HG02610 (cell line): Measurements from ENCODE around the gene CAP2.
A peak's percentile ranks its signal among the peaks of the same experiment; 100 is the strongest.
"Not testable (repeated sequence)": the region's sequence is repeated elsewhere in the genome, so short reads cannot be mapped to it uniquely, and the experiment has no call there.

Source experiments
- ATAC-seq: cut with Tn5 transposase; IDR thresholded peaks from one replicate; pipeline ENCODE4 v1.9.1; 2021; ENCODE audit warnings: mild to moderate bottlenecking, moderate library complexity; ENCODE audit not compliant: unreplicated experiment

The CAP2 gene

GRCh38 chr6:17501442-17501841, 108.0 kb downstream of the CAP2 start:
- no peak for ATAC-seq

- ATAC-seq, result no peak
Measured at GRCh38 chr6:17501982-17502704, 108.7 kb downstream of the CAP2 start.

- ATAC-seq, result no peak
Measured at GRCh38 chr6:17503051-17503450, 109.7 kb downstream of the CAP2 start.

DNA sequence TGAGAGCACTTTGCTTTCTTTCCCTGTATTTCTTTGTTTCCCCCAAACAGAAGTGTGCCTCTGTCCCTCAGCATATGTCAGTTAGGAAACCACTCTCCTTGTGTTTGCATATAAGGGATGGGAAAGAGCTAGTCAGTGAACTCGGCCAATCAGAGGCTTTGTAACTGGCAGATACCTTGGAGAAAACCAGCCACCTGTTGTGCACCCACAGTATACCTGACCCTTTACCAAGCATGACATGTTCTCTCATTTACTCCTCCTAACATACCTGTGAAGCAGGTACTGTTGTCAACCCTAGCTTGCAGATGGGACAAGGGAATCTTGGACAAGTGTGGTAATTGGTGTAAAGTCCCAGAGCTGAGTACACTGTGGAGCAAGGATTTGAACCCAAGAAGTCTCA, 110.6 kb downstream of the CAP2 start:
- no peak for ATAC-seq

- ATAC-seq, result no peak
Measured at GRCh38 chr6:17505062-17505476, 111.7 kb downstream of the CAP2 start.

DNA sequence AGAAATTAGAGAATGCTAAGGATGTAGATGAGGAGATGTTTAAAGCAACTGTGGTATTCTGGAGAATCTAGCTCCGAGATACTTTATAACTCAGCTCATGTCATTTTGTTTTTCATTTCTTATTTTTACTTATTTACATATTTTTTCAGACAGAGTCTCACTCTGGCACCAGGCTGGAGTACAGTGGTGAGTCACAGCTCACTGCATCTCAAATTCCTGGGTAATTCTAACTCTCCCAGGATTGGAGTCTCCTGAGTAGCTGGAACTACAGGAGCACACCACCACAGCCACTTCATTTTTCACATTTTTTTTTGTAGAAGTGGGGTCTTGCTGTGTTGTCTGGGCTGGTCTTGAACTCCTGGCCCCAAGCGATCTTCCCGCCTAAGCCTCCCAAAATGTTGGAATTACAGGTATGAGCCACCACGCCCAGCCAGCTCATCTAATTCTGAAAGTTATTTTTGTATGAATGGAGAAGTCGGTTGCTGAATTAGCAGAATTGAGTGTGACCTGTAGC, 112.4 kb downstream of the CAP2 start:
- ATAC-seq, result no peak

- no peak for ATAC-seq
Measured at GRCh38 chr6:17506531-17506930, 113.1 kb downstream of the CAP2 start.

GRCh38 chr6:17506962-17507361, 113.6 kb downstream of the CAP2 start:
- no peak for ATAC-seq

DNA sequence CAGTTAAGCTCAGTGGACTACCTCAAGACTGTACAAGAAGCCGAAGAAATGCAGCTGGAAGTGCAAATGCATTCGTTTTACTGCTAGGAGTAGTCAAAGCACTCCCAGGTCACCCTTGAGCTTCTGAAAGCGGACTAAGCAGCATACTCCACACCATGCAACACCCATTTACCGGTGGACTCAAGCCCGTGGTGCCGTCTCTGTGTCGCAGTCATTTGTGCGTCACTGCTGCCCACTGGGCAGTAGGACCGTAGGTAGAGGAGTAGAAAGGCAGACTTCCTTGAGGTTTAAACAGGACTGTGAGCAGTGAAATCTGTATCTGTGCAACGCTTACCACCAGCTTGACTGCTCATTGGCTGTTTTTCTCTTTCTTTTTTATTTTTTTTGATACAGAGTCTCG, 117.7 kb downstream of the CAP2 start:
- ATAC-seq, result no peak

DNA sequence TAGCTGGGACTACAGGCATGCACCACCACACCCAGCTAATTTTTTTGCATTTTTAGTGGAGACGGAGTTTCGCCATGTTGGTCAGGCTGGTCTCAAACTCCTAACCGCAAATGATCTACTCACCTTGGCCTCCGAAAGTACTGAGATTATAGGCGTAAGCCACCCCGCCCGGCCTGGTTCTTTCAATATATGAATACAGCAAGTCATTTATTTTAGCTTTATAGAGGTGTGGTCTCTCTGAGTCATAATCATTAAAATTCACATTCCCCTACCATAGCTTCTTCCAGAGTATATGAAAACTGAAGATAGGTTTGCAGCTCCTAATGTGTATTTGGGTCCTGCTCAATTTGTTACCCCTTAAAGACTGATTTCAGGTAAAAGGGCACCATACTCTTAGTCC, 118.2 kb downstream of the CAP2 start:
- no peak for ATAC-seq

DNA sequence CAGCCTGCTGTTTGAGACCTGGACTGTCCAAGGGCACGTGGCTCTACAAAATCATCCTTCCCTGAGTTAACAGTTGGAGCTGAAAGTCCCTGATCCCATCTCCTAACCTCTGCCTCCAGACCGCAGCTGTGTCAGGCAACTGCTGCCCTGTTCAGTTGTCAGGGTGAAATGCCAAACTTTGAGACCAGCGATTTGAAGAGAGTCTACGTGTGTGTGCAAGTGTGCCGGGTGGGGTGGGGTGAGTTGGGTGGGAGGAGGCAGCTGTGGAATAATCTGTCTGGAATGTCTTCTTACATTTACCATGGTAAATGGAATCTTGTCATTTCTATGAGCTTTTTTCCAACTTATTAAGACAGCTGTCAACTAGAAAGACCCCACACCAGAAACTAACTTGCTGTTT, 125.7 kb downstream of the CAP2 start:
- ATAC-seq, result no peak

DNA sequence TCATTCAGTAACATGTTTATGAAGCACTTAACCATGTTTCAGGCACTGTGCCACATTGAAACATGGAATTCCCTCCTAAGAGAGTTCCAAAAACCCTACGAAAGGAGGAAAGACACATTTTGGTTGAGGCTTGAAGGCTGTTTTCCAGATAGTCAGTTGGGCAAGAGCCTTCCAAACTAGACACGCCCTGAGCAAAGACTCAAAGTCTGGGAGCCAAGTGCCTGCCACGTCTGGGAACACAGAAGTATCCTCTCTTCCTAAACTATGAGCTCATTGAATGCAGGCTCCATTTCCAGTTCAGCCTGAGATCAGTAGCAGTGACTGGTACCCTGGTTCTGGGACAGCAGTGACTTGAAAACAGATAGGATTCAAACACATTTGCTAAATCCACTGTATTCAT, 132.2 kb downstream of the CAP2 start:
- no peak for ATAC-seq

GRCh38 chr6:17527076-17527475, 133.7 kb downstream of the CAP2 start:
- no peak for ATAC-seq

GRCh38 chr6:17530321-17530835, 137.0 kb downstream of the CAP2 start:
- ATAC-seq, result no peak

- peak; percentile 99 for ATAC-seq
Measured at GRCh38 chr6:17536586-17536985, 143.2 kb downstream of the CAP2 start.

GRCh38 chr6:17542243-17542642, 148.8 kb downstream of the CAP2 start:
- no peak for ATAC-seq

DNA sequence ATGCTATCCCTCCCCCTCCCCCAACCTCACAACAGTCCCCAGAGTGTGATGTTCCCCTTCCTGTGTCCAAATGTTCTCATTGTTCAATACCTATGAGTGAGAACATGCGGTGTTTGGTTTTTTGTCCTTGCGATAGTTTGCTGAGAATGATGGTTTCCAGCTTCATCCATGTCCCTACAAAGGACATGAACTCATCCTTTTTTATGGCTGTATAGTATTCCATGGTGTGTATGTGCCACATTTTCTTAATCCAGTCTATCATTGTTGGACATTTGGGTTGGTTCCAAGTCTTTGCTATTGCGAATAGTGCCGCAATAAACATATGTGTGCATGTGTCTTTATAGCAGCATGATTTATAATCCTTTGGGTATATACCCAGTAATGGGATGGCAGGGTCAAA, 152.3 kb downstream of the CAP2 start:
- ATAC-seq, result not testable (repeated sequence)

DNA sequence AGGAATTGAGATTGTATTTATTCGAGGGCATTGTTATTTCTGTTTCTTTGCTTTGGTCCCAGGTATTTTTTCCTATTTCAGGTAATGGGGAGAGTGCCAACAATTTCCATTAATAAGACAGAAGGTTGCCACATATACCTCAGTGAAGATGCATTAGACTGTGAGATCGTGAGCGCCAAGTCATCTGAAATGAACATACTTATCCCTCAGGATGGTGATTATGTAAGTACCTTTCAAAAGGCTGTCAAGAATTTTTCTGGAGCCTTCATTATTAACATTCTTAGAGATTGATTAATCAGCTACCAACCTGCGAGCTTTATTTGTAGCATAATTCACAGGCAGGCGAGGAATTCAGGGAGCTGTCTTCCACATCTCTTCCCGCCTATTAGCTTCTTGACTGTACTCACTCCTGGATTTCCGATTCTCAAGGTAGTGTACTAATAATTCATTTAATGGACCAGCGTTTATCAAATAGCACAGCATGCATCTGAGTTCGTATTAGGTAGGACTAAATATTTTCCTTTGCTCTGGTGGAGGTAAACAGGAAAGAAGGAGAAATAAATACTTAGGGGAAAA, 158.1 kb downstream of the CAP2 start:
- ATAC-seq, result no peak

GRCh38 chr6:17552861-17553260, 159.5 kb downstream of the CAP2 start:
- no peak for ATAC-seq

GRCh38 chr6:17556014-17556413, 162.6 kb downstream of the CAP2 start:
- ATAC-seq, result no peak

- no peak for ATAC-seq
Measured at GRCh38 chr6:17562636-17563035, 169.2 kb downstream of the CAP2 start.

DNA sequence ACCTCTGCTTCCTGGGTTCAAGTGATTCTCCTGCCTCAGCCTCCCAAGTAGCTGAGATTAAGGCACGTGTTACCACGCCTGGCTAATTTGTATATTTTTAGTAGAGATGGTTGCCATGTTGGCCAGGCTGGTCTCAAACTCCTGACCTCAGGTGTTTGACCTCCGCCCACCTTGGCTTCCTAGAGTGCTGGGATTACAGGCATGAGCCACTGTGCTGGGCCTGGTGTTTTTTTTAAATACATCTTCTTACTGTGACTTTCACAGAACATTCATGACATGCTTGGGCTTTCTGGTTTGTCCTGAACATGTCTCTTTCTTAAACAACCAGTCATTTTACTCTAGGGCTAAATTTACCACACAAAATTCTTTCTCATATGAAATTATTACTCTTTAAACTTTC, 172.0 kb downstream of the CAP2 start:
- ATAC-seq, result no peak
